HG03460 (cell line): ENCODE data around the gene SLC16A8.

ENCODE experiments used
- ATAC-seq: cut with Tn5 transposase; IDR thresholded peaks from one replicate; pipeline ENCODE4 v1.9.1; 2021; ENCODE audit not compliant: unreplicated experiment

The SLC16A8 gene

GRCh38 chr22:38114484-38115398 is 30.8 kb upstream of the SLC16A8 start:
- ATAC-seq = no peak

GRCh38 chr22:38112381-38112780 is 28.4 kb upstream of the SLC16A8 start:
- no peak for ATAC-seq

GRCh38 chr22:38111925-38112355 is 28.0 kb upstream of the SLC16A8 start:
- ATAC-seq = no peak

- ATAC-seq = no peak
These were observed 27.2 kb upstream of the SLC16A8 start for GRCh38 chr22:38110863-38111852.

GRCh38 chr22:38110008-38110862 is 26.3 kb upstream of the SLC16A8 start, which contains the start of gene BAIAP2L2:
BAIAP2L2 (minus strand) TSS chr22:38110684; CDS start chr22:38110525, 159 bp downstream.
- no peak for ATAC-seq

- ATAC-seq = no peak
These were observed 25.5 kb upstream of the SLC16A8 start for GRCh38 chr22:38109371-38110001.

GRCh38 chr22:38108561-38109319 is 24.8 kb upstream of the SLC16A8 start:
- no peak for ATAC-seq

- no peak for ATAC-seq
These were observed 23.9 kb upstream of the SLC16A8 start for GRCh38 chr22:38107692-38108515.

- ATAC-seq = no peak
These were observed 23.0 kb upstream of the SLC16A8 start for GRCh38 chr22:38106814-38107578.

GRCh38 chr22:38104084-38104483 is 20.1 kb upstream of the SLC16A8 start:
- ATAC-seq = no peak

GRCh38 chr22:38103641-38104040 is 19.7 kb upstream of the SLC16A8 start:
- ATAC-seq = no peak

GRCh38 chr22:38098410-38099249 is 14.6 kb upstream of the SLC16A8 start:
- ATAC-seq = no peak

GRCh38 chr22:38097557-38098409 is 13.8 kb upstream of the SLC16A8 start:
- ATAC-seq = no peak

GRCh38 chr22:38097058-38097457 is 13.1 kb upstream of the SLC16A8 start:
- no peak for ATAC-seq

- no peak for ATAC-seq
These were observed 5.5 kb upstream of the SLC16A8 start for GRCh38 chr22:38089474-38089851.
